Panc1 (cell line): ENCODE measurements around the gene THTPA. TPM values are rescaled to one million over a fixed set of nuclear protein-coding genes. Genes with fewer than 3 reads are reported as not detected.
"Not testable (repeated sequence)": the region's sequence is repeated elsewhere in the genome, so short reads cannot be mapped to it uniquely, and the experiment has no call there.

Experiments
- ATAC-seq: fragments of 200-7000 bp; cut with Tn5 transposase; 2 replicates; pipeline ENCODE4 v1.9.1; 2020; ENCODE audit warnings: mild to moderate bottlenecking, moderate library complexity
- BruUV-seq: library from RNA; stranded (reverse); fragments of 400-500 nt; replicated peaks from 2 replicates; lab custom pipeline; 2021; lab: Mats Ljungman, UMichigan
- CTCF ChIA-PET: fragments of 300-600 bp; sonication (Branson Sonifier 250); formaldehyde crosslinking; loops from one replicate; lab custom pipeline; 2022; ENCODE audit warnings: antibody characterized with exemption; lab: Charles Lee
- POLR2A ChIA-PET: fragments of 300-600 bp; sonication (Branson Sonifier 250); formaldehyde crosslinking; loops from one replicate; lab custom pipeline; 2022; ENCODE audit warnings: antibody characterized with exemption; lab: Charles Lee
- DNase-seq: peaks from one replicate; pipeline ENCODE4 v3.0.0-alpha.2; 2010; ENCODE audit warnings: low read depth, low spot score
- H3K27ac ChIP-seq: 2 replicates; pipeline ENCODE4 v1.5.1; 2011; ENCODE audit warnings: mild to moderate bottlenecking, low read length, inconsistent platforms
- H3K27me3 ChIP-seq: fragments of 200-500 bp; sonication (Bioruptor generic); 2 replicates; pipeline ENCODE4 v1.6.0; 2014; ENCODE audit warnings: low read length, inconsistent platforms; ENCODE audit not compliant: control insufficient read depth, insufficient read depth
- H3K36me3 ChIP-seq: fragments of 200-500 bp; sonication (Bioruptor generic); 2 replicates; pipeline ENCODE4 v1.5.1; 2014; ENCODE audit warnings: inconsistent platforms, mild to moderate bottlenecking, low read length, moderate library complexity; ENCODE audit not compliant: control insufficient read depth, insufficient read depth
- H3K4me1 ChIP-seq: 2 replicates; pipeline ENCODE4 v1.5.1; 2011; ENCODE audit warnings: inconsistent platforms, mild to moderate bottlenecking, low read length, moderate library complexity; ENCODE audit not compliant: control insufficient read depth, insufficient read depth
- H3K4me3 ChIP-seq, 2 experiments: 2 replicates each; pipeline ENCODE4 v1.5.1; 2011 to 2012; ENCODE audit warnings: low read depth in 2 of 2, low read length in 2 of 2, mild to moderate bottlenecking in 2 of 2, inconsistent platforms in 1 of 2, moderate library complexity in 1 of 2
- H3K9me3 ChIP-seq: fragments of 200-500 bp; sonication (Bioruptor generic); 2 replicates; pipeline ENCODE4 v1.5.1; 2014; ENCODE audit warnings: low read depth, mild to moderate bottlenecking, inconsistent platforms, low read length, moderate library complexity; ENCODE audit not compliant: control insufficient read depth, insufficient read depth
- CTCF ChIP-seq: fragments of 450-650 bp; IDR thresholded peaks from 2 replicates; pipeline ENCODE4 v1.5.1; 2017; ENCODE audit warnings: mild to moderate bottlenecking
- POLR2AphosphoS5 ChIP-seq: IDR thresholded peaks from 2 replicates; pipeline ENCODE4 v1.6.1; 2012; ENCODE audit warnings: mild to moderate bottlenecking, low read depth, low read length, moderate library complexity
- SIN3A ChIP-seq: IDR thresholded peaks from 2 replicates; pipeline ENCODE4 v1.6.1; 2012; ENCODE audit warnings: low read depth, mild to moderate bottlenecking, low read length, moderate library complexity, borderline replicate concordance; ENCODE audit not compliant: insufficient read depth
- TCF7L2 ChIP-seq: IDR thresholded peaks from 2 replicates; pipeline ENCODE4 v1.6.1; 2011; ENCODE audit warnings: mild to moderate bottlenecking, low read depth, low read length, inconsistent platforms
- in situ Hi-C: cut with HindIII; loops from 2 replicates; pipeline ENCODE4 v1.10.0; 2016; ENCODE audit warnings: low sequenced_read_pairs, low pct_unique_long_range_greater_than_20kb
- intact Hi-C: fragments of 100-400 bp; cut with micrococcal nuclease; formaldehyde crosslinking; loops from one replicate; pipeline ENCODE4 v1.10.0; 2022; ENCODE audit not compliant: unreplicated experiment
- total RNA-seq: library from RNA; stranded (reverse); gene quantifications from one replicate; pipeline ENCODE4 v1.2.1, GENCODE V29; 2021; ENCODE audit not compliant: unreplicated experiment
- TF ChIP-seq, protein P1 (sequence below), 2 experiments: IDR thresholded peaks; 2 replicates each; pipeline ENCODE4 v1.6.1; 2011 to 2012; ENCODE audit warnings: low read depth in 2 of 2, control low read depth in 1 of 2, low read length in 1 of 2, mild to moderate bottlenecking in 1 of 2, moderate library complexity in 1 of 2; ENCODE audit not compliant: insufficient read depth in 1 of 2

The THTPA gene
- total RNA-seq, 1 experiment from 2014 or later = 13.3 TPM

- peaks cover 4% of the 10 kb centered on the region for H3K27me3 ChIP-seq
- ChIA-PET POLR2A (no interaction called here), CTCF (no interaction called here)
- no peaks in the 10 kb centered on the region for H3K9me3 ChIP-seq
- intact Hi-C loops = no loop called here
- ATAC-seq (no peak), DNase-seq (no peak)
- H3K4me1 ChIP-seq = no peaks in the 10 kb centered on the region
- no TSS peak for BruUV-seq
- in situ Hi-C loops = no loop called here
- H3K27ac ChIP-seq = no peak overlapping the region
- TF ChIP-seq SIN3A (no peak), POLR2AphosphoS5 (no peak), CTCF (no peak), TCF7L2 (no peak)
- TF ChIP-seq, protein P1, sequence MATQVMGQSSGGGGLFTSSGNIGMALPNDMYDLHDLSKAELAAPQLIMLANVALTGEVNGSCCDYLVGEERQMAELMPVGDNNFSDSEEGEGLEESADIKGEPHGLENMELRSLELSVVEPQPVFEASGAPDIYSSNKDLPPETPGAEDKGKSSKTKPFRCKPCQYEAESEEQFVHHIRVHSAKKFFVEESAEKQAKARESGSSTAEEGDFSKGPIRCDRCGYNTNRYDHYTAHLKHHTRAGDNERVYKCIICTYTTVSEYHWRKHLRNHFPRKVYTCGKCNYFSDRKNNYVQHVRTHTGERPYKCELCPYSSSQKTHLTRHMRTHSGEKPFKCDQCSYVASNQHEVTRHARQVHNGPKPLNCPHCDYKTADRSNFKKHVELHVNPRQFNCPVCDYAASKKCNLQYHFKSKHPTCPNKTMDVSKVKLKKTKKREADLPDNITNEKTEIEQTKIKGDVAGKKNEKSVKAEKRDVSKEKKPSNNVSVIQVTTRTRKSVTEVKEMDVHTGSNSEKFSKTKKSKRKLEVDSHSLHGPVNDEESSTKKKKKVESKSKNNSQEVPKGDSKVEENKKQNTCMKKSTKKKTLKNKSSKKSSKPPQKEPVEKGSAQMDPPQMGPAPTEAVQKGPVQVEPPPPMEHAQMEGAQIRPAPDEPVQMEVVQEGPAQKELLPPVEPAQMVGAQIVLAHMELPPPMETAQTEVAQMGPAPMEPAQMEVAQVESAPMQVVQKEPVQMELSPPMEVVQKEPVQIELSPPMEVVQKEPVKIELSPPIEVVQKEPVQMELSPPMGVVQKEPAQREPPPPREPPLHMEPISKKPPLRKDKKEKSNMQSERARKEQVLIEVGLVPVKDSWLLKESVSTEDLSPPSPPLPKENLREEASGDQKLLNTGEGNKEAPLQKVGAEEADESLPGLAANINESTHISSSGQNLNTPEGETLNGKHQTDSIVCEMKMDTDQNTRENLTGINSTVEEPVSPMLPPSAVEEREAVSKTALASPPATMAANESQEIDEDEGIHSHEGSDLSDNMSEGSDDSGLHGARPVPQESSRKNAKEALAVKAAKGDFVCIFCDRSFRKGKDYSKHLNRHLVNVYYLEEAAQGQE (IDR thresholded peaks at IDR 0.05; ENCODE audit: insufficient read depth in 1 of 2, low read depth in 2 of 2, low read length in 1 of 2) = no peak
- no peaks in the 10 kb centered on the region for H3K36me3 ChIP-seq
- H3K4me3 ChIP-seq = no peak overlapping the region
Measured at GRCh38 chr14:23608454-23608853, 52.4 kb downstream of the THTPA start.

- ChIA-PET CTCF (no interaction called here), POLR2A (no interaction called here)
- H3K4me1 ChIP-seq = no peaks in the 10 kb centered on the region
- no peak for TF ChIP-seq POLR2AphosphoS5
- H3K36me3 ChIP-seq = no peaks in the 10 kb centered on the region
- intact Hi-C loops = no loop called here
- DNase-seq = no peak
- H3K27ac ChIP-seq = no peak overlapping the region
- H3K9me3 ChIP-seq = no peaks in the 10 kb centered on the region
- no TSS peak for BruUV-seq
- in situ Hi-C loops = no loop called here
- no peak overlapping the region for H3K4me3 ChIP-seq
- ATAC-seq = no peak
- H3K27me3 ChIP-seq = peaks cover 6% of the 10 kb centered on the region
Measured at GRCh38 chr14:23609001-23609400, 52.9 kb downstream of the THTPA start.

- H3K27ac ChIP-seq, H3K36me3 ChIP-seq, POLR2A ChIA-PET, DNase-seq, H3K9me3 ChIP-seq, CTCF ChIA-PET, H3K4me3 ChIP-seq, ATAC-seq, intact Hi-C loops, H3K27me3 ChIP-seq, H3K4me1 ChIP-seq, BruUV-seq, in situ Hi-C loops: not testable (repeated sequence)
Measured at GRCh38 chr14:23609411-23610089, 53.5 kb downstream of the THTPA start.

Other genes starting within 250 kb of the THTPA start
- 18.9 TPM for gene BCL2L2, start 249.4 kb upstream of the THTPA start, total RNA-seq
- gene PABPN1, start 234.8 kb upstream of the THTPA start, total RNA-seq = 159 TPM
- 3.2 TPM for gene SLC22A17, start 203.4 kb upstream of the THTPA start, total RNA-seq
- not detected for gene EFS, start 191.1 kb upstream of the THTPA start, total RNA-seq
- gene IL25, start 183.5 kb upstream of the THTPA start, total RNA-seq = not detected
- gene CMTM5, start 179.2 kb upstream of the THTPA start, total RNA-seq = not detected
- not detected for gene MYH6, start 148.0 kb upstream of the THTPA start, total RNA-seq
- not detected for gene MYH7, start 120.6 kb upstream of the THTPA start, total RNA-seq
- 24.7 TPM for gene NGDN, start 86.6 kb upstream of the THTPA start, total RNA-seq
- 2.4 TPM for gene ZFHX2, start 4.5 kb upstream of the THTPA start, total RNA-seq
- 61.6 TPM for gene AP1G2, start 11.5 kb downstream of the THTPA start, total RNA-seq
- 0.05 TPM for gene JPH4, start 22.5 kb downstream of the THTPA start, total RNA-seq
- 1.0 TPM for gene DHRS2, start 80.1 kb downstream of the THTPA start, total RNA-seq